NK-92 treated with Interleukin-12 subunit alpha and Interleukin-12 subunit beta, amount 100 ng/mL, for 24 hours (cell line): ENCODE data around the gene TAB3.
A peak's percentile ranks its signal among the peaks of the same experiment; 100 is the strongest.

ENCODE experiments used
- DNase-seq: peaks from one replicate; lab custom pipeline; 2025; lab: John Stamatoyannopoulos, UW

TAB3 gene, protein sequence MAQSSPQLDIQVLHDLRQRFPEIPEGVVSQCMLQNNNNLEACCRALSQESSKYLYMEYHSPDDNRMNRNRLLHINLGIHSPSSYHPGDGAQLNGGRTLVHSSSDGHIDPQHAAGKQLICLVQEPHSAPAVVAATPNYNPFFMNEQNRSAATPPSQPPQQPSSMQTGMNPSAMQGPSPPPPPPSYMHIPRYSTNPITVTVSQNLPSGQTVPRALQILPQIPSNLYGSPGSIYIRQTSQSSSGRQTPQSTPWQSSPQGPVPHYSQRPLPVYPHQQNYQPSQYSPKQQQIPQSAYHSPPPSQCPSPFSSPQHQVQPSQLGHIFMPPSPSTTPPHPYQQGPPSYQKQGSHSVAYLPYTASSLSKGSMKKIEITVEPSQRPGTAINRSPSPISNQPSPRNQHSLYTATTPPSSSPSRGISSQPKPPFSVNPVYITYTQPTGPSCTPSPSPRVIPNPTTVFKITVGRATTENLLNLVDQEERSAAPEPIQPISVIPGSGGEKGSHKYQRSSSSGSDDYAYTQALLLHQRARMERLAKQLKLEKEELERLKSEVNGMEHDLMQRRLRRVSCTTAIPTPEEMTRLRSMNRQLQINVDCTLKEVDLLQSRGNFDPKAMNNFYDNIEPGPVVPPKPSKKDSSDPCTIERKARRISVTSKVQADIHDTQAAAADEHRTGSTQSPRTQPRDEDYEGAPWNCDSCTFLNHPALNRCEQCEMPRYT

DNA sequence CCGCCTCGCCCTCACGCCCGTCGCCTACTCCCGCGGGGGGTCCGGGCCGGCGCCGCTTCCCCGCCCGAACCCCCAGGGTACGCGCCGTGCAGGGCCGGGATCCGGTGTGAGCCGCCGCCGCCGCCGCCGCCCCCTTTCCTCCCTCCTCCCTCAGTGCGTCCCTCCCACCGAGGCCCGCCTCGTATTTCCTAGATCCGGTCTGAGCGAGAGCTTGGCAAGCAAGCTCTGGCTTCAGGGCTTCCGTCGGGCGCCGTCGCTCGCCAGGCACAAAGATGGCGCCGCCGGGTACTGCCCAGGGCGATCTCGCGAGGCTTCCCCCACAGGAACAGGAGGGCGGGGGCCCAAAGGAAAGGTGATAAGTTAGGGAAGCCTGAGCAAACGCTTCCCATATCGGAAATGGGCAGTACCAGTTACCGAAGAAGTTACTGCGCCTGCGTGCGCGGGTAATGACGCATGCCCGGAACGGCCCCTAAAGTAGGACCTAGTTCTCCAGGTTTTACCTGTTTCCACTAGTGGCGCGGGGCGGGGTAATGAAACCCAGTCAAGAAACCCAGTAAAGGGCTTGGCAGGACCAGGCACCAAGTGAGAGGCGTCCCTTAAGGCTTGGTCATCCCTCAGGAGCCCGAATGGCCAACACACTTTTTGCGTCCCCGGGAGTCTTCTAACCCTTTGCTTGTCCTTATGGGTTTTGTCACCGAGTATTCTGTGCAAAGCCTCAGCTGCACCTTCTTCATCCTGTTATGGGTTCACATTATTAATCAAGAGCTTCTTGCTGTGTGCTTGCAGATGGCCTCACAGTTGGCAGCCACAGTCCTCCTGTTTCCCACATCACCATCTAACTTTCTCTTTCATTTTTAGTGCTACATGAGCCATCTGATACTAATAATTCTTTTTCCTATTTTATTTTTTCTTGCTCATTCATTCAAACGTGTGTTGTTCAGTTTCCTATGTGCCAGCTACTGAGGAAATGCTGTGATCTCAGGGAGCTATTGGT, at the start of gene TAB3:
Gene TAB3 (minus strand): TSS at position 108 of the 994 bp plus-strand sequence. CDS start 29,666 bp downstream, outside the sequence.
- peak; percentile 87 for DNase-seq

DNA sequence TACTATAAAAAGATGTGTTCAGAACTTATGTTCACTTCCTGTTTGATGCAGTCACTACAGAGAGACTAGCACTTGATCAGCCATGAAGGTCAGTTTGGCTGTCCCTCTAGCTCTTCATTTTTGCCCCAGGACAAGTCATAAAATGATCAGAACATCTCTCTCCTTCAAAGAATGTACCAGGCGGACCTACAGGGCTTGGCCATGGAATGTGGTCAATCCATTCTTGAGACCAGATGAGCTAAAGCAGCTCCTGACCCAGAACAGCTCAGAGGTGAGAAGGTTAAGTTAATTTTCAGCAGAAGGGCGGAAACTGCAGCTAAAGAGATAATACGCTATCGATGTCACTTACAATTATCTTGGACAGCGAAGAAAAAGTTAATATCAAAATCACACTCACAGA, 49.2 kb upstream of the TAB3 start:
- no peak for DNase-seq

DNA sequence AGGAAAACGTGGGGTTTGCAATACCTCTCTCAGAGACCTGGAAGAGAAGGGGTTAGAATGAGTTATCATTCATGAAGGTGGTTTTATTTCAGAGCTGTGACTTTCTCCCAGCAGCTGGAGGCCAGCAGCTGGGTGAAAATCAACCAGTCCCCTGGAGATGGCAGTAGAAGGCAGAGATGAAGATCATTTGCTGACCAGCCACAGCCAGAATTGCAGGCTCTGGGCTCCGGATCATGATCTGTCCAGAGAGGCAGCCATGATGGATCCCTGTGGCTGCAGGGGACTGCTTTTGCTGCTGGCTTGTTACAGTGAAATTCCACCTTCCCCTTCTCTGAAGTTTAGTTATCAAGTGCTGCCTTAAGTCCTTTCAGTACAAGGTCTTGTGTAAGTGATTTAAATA, 46.9 kb upstream of the TAB3 start:
- no peak for DNase-seq

DNA sequence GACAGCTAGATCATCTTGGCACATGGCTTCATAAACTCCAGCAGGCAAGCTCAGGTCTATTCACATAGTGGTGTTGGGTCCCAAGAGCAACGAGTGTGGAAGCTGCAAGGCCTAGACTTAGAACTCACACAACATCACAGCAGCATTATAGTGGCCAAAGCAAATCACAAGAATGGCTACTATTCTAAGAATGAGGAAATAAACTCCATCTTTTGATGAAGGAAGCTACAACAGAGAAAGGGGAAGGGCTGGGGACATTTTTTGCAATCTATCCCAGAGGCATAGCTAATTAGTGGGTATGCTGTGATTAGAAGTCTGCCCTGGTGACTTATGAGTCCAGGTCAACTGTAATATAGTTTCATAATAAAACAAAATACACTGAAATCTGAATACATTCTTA, 42.9 kb upstream of the TAB3 start:
- no peak for DNase-seq

DNA sequence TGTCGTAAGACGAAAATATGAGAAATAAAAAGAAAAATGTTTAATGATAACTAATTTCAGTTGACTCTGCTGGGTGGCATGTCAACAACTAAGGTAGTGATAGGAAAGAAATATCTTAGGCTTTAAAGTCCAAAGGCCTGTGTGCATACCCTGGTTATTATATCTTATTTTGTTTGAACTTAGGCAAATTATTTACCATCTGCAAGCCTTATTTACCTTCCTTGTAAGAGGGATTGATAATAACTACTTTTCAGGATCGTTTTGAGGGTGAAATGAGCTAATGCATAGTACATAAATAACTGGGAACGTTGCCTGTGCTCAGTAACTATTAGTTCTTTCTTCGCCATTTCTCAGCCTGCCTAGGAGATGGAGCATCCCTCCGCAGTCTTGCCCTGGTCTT, 41.6 kb upstream of the TAB3 start:
- DNase-seq = no peak

DNA sequence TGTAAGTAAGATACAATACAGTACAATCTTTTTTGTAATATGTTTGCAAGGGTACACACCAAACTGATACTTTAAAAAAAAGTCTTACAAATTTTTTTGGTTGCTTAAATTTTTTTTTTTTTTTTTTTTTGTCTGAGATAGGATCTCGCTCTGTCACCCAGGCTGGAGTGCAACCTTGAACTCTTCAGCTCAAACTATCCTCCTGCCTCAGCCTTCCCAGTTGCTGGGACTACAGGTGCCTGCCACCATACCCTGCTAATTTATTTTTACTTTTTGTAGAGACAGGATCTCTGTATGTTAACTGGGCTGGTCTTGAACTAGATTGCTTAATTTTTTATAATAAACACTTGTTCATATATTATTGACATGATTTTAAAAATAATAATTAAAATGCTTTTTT, 41.1 kb upstream of the TAB3 start:
- no peak for DNase-seq

DNA sequence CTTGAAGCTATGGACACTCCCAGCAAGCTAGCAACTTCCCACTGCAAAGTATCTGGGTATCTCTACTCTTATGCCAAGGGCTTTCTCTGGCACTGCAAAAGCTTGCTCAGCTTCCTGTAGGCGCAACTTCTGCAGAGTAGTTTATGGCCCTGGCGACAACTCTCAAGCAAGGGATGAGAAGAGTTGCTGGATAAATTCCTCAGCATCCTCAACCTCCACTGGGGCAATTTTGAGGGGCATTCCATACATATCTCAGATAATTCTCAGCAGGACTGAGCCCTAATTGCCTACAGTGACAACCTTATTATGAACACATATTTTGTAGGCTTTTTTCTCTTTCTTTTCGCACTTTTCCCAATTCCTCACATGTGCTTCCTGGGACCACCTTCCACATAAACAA, 31.2 kb upstream of the TAB3 start:
- DNase-seq = no peak

DNA sequence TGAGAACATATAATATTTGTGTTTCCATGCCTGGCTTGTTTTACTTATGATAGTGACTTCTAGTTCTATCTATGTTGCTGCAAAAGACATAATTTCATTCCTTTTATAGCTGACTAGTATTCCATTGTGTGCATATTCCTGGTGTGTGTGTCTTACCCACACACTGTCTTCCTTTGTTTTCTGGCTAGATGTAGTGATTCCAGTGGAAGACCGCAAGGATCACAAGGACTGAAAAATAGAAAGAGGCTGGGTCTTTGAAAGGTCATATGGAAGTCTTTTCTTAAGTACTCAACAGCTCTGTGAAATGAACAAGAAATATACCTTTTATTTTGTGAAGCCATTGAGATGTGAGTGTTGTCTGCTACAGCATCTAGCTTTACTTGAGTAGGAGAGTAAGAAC, 29.4 kb upstream of the TAB3 start:
- DNase-seq = no peak

DNA sequence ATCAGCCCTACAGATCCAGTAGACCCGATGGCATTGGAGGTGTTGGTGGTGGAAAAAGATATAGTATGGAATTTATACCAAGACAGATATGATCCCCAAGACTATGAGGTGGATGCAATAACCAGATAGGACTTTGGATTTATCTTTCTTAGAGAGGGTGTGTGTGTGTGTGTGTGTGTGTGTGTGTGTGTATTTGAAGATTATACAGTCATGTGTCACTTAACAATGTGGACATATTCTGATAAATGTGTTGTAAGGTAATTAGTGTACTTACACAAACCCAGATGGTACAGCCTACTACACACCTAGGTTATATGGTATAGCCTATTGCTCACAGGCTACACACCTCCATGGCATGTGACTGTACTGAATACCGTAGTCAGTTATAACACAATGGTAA, 24.4 kb upstream of the TAB3 start:
- no peak for DNase-seq

DNA sequence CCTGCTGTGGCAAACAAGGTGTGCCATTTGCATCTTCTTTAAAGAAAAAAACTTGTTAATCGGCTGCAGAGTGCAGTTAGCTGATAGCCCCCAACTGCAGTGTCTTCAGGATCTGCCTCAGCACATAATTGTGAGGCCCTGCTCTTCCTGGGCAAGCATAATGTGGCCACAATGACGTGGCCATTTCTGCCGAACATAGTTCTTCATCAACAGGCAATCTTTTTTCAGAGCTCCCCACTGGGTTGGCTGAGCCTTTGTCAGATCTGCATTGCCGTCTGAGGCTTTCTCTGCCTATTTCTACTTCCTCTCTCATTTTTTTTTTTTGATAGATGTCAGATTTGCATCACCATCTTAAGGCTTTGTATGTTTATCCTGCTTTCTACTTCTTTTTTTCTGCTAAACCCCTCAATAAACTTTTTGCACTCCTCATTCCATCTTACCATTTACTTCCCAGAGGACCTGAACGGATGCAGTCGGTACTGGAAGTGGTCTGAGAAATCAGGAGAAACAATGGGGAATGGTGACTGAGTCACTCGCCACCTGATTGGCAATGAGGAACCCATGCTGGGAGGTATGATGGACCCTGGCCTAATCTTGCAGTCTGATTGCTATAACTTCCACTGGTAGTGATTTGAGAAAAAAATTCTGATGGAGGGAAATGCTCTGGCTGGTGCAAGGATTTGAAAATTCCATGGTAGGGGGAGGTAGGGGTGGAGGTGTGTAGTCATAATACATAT, 21.2 kb upstream of the TAB3 start:
- DNase-seq = no peak

DNA sequence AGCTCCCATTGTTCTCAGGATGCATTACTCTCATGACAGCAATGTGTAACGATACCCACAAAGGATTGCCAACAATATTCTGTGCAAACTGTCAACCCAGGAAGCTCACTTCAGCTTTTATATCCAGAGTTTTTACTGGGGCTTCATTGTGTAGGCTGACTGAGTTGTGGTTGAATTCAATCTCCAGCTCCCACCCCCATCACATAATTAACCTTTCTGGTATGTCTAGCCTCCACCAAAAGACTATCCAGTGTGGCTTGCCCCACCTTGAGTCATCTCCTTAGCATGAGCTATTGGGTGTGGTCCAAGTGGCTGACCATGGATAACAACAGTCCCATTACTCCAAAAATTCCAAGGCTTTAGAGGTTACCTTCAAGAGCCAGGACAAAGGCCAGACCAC, 17.7 kb upstream of the TAB3 start:
- DNase-seq = no peak

DNA sequence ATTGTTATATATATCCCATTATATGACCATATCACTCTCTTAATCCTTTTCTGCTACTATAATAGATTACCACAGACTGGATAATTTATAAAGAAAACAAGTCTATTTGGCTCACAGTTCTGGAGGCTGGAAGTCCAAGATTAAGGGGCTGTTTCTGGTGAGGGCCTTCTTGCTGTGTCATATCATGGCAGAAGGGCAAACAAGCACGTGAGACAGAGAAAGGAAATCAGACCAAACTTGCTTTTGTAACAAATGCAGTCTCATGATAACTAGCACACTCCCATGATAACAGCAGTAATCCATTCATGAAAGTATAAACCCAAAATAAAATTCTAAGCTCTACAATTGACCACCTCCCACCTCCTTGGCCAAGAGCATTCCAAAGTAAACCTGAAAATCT, 16.3 kb upstream of the TAB3 start:
- DNase-seq = no peak

DNA sequence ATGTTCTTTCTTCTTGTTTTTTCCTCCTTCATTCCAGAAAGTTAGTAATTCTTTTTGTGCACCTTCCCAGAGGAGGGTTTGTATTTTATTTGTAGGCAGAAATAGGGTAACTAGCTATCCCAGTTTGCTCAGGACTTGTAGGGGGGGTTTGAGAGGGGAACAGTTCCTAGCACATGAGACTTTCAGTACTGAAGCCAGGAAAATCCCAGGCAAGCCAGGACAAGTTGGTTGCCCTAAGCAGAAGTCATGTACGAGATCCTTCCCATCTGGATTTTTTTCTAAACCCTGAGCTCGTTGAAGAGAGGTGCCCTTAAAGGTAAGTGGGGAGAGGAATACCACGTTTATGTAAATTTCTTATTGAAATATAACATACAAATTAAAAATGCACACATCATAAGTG, 15.6 kb upstream of the TAB3 start:
- no peak for DNase-seq

DNA sequence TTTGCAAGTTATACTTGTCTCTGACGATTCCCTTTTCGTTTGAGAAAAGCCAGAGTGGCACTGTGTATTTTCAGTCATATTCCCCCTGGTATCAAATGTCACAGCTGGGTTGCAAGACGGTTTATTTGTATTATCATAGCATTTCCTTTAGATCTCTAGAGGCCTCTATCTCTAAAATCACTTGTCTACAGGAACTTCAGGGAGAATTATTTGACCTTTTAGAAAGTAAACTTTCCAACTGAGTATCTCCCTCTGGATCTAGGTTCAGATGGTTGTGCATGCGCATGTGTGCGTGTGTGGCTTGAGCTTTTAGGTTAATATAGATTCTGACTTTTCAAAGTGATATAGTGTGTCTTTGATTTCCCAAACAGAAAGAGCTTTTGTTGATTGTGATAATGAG, 15.1 kb upstream of the TAB3 start:
- DNase-seq = no peak

DNA sequence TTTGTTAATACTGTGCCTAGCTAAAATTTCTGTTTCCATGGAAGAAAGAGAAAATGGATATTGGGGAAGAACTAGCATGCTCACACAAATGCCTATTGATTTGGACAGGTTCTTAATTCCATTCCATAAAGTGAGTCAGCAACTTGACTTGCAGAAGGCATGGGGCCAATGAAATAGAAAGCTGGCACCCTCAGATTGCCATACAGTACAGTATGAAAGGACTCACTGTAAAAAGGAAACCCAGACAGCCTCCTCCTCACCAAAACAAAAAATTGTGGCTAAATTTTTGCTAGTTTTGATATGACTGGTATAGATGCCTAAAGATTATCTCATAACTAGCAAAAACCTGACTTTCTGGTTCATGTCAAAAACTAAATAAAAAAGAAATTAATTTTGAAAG, 11.2 kb upstream of the TAB3 start:
- no peak for DNase-seq

DNA sequence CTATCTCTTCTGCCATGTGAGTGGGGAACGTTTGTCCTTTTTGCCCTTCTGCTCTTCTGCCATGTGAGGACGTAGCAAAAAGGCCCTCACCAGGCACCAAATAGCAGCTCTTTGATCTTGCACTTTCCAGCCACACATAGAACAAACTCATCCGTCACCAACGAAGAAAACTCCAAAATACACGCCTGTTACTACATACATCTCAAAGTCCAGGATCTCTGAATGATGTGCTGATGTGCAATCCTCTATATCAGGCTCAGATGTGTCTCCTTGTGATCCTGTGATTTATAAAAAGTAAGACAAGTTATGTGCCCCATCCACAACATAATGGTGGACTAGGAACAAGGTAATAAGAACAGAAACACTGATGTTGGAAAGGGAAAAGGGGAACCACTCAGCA, 9.8 kb upstream of the TAB3 start:
- no peak for DNase-seq

DNA sequence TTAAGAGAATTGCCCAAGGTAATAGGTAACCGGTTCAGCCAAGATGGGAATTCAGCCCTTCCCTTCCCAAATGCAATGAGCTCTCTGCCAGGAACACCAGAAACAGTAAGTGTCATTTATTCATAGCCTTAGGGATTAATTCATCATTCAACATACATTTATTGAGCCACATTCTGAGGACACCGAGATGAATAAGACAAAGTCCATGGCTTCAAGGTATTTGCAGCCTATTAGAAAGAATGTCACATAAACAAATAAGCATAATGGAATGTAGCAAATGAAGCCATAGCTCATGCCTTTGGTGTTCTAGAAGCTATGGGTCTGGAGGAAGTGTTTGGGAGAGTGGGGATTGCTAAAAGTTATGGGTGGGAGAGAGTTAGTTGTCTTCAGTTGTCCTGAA, 6.3 kb upstream of the TAB3 start:
- no peak for DNase-seq

DNA sequence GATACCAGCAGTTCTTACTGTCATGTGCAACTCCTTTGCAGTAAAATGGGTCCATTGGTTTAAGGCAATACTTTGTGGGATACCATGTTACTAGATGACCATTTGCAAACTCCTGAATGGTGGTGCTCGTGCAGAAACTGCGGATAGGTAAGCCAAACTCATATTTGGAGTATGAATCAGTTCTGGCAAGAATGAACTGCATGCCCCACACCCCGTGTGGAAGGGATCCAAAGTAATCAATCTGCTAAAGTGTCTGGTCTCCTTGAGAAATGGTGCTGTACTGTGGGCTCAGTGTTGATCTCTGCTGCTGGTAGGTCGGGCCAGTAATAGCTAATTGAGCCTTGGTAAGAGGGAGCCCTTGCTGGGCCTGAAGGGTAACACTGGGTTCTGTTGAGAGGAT, 4.2 kb upstream of the TAB3 start:
- DNase-seq = no peak

DNA sequence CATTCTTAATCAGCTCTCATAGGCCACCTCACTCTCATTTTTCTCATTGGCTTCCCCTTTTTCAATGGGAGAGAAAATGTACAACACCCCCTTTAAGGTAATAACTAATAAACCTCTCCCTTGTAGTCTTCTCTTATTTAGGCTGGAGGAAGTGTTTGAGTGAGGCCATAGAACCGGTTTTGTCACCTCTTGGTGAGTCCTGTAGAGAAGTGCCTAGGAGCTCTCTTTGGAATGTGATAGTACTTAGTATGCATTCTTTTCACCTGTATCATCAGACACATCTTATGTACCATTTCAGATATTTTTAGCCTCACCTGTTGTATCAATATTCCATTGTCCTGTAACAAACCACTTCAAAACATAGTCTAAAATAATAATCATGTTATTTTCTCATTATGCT, 3.5 kb upstream of the TAB3 start:
- DNase-seq = no peak

DNA sequence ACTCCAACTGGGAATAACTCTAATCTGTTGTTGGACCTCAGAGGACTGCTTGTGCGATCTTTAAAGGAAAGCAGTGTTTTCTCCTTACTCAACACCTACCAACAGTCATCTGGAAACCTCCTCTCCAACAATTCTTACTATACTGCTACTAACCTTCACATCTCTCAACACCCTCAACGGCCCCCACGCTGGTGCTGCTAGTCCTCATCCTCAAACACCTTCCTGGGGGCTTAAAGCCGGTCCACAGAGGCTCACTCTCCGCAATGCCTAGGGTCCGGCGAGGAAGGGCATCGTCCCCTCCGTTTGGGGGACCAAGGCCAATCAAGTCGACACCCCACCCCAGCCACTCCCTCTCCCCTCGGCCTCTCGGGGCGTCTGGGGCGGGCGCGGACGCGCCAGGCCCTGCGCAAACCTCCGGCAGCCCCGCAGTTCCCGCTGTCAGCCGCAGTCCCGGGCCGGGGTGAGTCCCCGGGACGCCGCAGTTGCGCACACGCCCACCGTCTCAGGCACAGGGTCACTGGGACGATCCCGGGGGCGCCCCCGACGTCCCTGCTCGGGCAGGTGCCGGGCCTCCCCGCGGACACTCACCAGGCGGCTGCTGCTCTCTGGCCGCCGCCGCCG, 418 bp downstream of the TAB3 start:
- DNase-seq = peak; percentile 21

DNA sequence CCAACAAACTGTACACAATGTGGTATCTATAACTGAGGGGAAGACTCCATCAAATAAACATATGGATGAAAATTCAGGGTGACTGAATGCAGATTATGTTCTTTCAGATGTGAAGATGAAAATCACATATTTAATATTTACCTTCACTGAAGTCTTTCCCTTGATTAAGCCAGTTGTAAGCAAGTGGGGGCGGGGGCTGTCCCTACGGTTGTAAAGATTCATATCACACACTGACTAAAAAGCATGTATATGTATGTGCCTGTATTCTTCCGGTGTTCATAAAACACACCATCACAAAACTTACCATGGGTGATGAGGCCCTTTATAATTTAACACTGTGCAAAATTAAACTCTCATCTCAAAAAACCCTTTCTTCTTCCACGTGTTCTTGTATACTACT, 1.3 kb downstream of the TAB3 start:
- no peak for DNase-seq
